ENCODE data around the gene OR10J4. TPM values are rescaled to one million over a fixed set of nuclear protein-coding genes. Genes with fewer than 3 reads are reported as not detected.
"Not testable (repeated sequence)": the region's sequence is repeated elsewhere in the genome, so short reads cannot be mapped to it uniquely, and the experiment has no call there.

Gene OR10J4
- total RNA-seq, 2 donors from 2014 or later = not detected

DNA sequence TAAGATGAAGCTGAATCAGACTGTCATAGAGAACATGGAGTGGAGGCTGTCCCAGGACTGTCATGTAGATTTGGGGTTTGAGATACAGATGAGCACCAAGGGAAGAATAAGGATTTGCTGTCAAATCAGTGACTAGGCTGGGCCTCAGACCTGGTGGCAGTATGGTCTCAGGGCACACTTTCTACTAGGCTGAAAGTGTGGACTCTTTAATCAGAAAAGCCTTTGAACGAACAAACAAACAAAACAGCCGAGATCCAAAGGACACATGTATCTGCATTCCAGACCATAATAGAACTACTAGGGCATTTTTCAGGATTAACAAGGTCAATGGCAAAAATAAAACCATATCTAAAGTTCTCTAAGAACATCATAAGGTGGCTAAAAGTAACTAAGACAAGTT lies 10.4 kb downstream of the OR10J4 start:
- Histone ChIP-seq H3K27ac (no peak overlapping the region), H3K4me1 (no peaks in the 10 kb centered on the region), H3K9me3 (no peaks in the 10 kb centered on the region), H3K27me3 (no peaks in the 10 kb centered on the region), H3K36me3 (no peaks in the 10 kb centered on the region), H3K9ac (ENCODE audit: low read depth in 2 of 2, low read length in 2 of 2) (no peak overlapping the region), H3K4me3 (no peak overlapping the region)
- no peak for DNase-seq
- intact Hi-C loops (cut with DNase I) = no loop called here
- TF ChIP-seq, protein P1, sequence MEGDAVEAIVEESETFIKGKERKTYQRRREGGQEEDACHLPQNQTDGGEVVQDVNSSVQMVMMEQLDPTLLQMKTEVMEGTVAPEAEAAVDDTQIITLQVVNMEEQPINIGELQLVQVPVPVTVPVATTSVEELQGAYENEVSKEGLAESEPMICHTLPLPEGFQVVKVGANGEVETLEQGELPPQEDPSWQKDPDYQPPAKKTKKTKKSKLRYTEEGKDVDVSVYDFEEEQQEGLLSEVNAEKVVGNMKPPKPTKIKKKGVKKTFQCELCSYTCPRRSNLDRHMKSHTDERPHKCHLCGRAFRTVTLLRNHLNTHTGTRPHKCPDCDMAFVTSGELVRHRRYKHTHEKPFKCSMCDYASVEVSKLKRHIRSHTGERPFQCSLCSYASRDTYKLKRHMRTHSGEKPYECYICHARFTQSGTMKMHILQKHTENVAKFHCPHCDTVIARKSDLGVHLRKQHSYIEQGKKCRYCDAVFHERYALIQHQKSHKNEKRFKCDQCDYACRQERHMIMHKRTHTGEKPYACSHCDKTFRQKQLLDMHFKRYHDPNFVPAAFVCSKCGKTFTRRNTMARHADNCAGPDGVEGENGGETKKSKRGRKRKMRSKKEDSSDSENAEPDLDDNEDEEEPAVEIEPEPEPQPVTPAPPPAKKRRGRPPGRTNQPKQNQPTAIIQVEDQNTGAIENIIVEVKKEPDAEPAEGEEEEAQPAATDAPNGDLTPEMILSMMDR (IDR thresholded peaks at IDR 0.05) = no peak

DNA sequence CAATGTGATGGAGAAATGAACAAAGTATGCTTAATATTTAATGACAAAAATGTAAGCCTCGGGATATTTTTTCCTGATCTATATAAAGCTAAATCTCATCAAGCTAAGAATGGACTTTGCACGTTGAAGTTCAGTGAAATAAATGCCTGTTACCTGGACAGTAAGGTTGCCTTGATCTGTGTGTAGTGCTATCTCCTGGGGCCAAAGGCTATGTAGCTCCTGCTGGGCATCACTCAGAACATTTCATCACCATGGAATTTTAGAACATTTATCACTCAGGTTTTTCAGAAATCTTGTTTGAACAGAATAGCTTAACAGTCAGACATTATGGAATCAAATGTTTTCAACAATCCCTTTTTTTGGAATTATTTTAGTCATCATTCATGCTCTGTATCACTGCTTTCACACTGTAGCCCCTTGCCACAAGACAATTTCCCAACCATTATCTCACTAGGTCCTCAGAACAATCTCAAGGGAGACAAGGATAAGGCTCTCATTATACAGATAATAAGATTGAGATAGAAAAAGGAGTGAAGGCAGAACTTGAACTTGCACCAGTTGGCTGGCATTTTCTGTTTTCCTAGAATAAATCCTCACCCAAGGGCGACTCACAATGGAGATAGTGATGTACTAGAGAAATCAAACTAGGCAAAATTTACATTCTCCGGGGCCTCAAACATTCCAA lies 11.2 kb downstream of the OR10J4 start:
- Histone ChIP-seq H3K27ac (no peak overlapping the region), H3K4me3 (no peak overlapping the region), H3K4me1 (no peaks in the 10 kb centered on the region), H3K9ac (ENCODE audit: low read depth in 2 of 2, low read length in 2 of 2) (no peak overlapping the region), H3K9me3 (no peaks in the 10 kb centered on the region), H3K27me3 (no peaks in the 10 kb centered on the region), H3K36me3 (no peaks in the 10 kb centered on the region)
- TF ChIP-seq, protein P1 (IDR thresholded peaks at IDR 0.05) = no peak
- intact Hi-C loops (cut with DNase I) = no loop called here
- DNase-seq = no peak

DNA sequence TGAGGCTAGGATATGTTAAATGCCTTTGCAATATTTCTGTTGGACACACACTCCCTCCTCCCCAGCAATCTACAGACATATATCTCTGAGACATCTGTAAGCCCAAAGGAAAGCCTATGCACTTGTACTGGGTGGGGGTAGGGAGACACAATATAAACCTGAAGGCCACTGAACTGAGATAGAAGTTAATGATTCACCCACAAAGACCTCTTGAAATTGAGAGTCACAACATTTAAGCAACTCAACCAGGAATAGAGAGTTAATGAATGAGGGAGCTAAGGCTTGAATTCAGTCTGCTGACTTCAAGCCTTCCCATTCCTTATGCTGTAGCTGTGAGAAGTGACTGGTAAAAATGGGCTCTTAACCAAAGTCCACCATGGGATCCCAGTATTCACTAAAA lies 12.5 kb downstream of the OR10J4 start:
- Histone ChIP-seq H3K27ac (no peak overlapping the region), H3K4me3 (no peak overlapping the region), H3K4me1 (no peaks in the 10 kb centered on the region), H3K9me3 (no peaks in the 10 kb centered on the region), H3K9ac (ENCODE audit: low read depth in 2 of 2, low read length in 2 of 2) (no peak overlapping the region), H3K27me3 (no peaks in the 10 kb centered on the region), H3K36me3 (no peaks in the 10 kb centered on the region)
- intact Hi-C loops (cut with DNase I) = no loop called here
- no peak for DNase-seq
- TF ChIP-seq, protein P1 (IDR thresholded peaks at IDR 0.05) = no peak

DNA sequence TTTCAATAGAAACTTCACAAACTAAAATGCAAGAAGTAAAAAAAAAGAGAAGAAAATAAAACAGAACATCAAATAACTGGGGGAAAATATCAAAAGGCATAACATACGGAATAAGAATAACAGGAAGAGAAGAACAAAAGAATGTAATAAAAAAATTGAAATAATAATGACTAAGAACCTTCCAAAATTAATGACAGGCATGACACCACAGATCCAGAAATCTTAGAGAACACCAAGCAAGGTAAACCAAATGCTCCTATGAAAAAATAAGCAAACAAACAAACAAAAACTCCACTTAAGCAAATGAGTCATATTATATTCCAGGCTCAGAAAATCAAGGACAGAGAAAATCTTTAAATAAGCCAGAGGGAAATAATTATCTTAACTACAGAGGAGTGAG lies 16.2 kb downstream of the OR10J4 start:
- no peaks in the 10 kb centered on the region for H3K27me3 ChIP-seq
- H3K27ac ChIP-seq = no peak overlapping the region
- H3K4me3 ChIP-seq = no peak overlapping the region
- H3K4me1 ChIP-seq = no peaks in the 10 kb centered on the region
- TF ChIP-seq, protein P1 (IDR thresholded peaks at IDR 0.05) = no peak
- intact Hi-C loops (cut with DNase I) = no loop called here
- no peaks in the 10 kb centered on the region for H3K36me3 ChIP-seq
- no peaks in the 10 kb centered on the region for H3K9me3 ChIP-seq
- no peak overlapping the region for H3K9ac ChIP-seq (ENCODE audit: low read depth in 2 of 2, low read length in 2 of 2)
- DNase-seq = no peak

DNA sequence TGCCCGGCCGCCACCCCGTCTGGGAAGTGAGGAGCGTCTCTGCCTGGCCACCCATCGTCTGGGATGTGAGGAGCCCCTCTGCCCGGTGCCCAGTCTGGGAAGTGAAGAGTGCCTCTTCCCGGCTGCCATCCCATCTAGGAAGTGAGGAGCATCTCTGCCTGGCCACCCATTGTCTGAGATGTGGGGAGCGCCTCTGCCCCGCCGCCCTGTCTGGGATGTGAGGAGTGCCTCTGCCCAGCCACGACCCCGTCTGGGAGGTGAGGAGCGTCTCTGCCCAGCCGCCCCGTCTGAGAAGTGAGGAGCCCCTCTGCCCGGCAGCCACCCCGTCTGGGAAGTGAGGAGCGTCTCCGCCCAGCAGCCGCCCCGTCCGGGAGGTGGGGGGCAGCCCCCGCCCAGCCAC lies 17.6 kb downstream of the OR10J4 start:
- intact Hi-C loops (cut with DNase I); H3K27me3 ChIP-seq; H3K4me3 ChIP-seq; H3K9me3 ChIP-seq; H3K9ac ChIP-seq (ENCODE audit: low read depth in 2 of 2, low read length in 2 of 2); H3K36me3 ChIP-seq; H3K4me1 ChIP-seq; DNase-seq; H3K27ac ChIP-seq: not testable (repeated sequence)

DNA sequence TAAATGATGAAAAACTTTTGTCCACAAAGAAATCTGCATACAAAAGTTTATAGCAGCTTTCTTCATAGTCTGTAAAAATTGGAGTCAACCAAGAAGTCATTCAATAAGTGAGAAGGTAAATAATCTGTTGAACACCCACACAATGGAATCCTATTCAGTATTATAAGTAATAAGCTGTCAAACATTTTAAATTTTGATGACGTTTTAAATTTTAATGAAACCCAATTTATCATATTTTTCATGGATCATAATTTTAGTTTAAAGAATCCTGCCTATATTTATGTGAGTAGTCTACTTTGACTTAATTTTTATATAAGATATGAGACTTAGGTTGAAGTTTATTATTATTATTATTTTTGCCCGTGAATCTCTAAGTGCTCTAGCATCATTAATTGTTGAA lies 27.5 kb downstream of the OR10J4 start:
- intact Hi-C loops (cut with DNase I) = no loop called here
- H3K9me3 ChIP-seq = no peaks in the 10 kb centered on the region
- no peak overlapping the region for H3K9ac ChIP-seq (ENCODE audit: low read depth in 2 of 2, low read length in 2 of 2)
- no peaks in the 10 kb centered on the region for H3K4me1 ChIP-seq
- no peaks in the 10 kb centered on the region for H3K27me3 ChIP-seq
- no peak for DNase-seq
- H3K36me3 ChIP-seq = no peaks in the 10 kb centered on the region
- no peak overlapping the region for H3K4me3 ChIP-seq
- no peak overlapping the region for H3K27ac ChIP-seq
- TF ChIP-seq, protein P1 (IDR thresholded peaks at IDR 0.05) = no peak

Measured in colonic mucosa (tissue), 4 donors.